ENCODE measurements around the gene CCDC61.

CCDC61 gene

DNA sequence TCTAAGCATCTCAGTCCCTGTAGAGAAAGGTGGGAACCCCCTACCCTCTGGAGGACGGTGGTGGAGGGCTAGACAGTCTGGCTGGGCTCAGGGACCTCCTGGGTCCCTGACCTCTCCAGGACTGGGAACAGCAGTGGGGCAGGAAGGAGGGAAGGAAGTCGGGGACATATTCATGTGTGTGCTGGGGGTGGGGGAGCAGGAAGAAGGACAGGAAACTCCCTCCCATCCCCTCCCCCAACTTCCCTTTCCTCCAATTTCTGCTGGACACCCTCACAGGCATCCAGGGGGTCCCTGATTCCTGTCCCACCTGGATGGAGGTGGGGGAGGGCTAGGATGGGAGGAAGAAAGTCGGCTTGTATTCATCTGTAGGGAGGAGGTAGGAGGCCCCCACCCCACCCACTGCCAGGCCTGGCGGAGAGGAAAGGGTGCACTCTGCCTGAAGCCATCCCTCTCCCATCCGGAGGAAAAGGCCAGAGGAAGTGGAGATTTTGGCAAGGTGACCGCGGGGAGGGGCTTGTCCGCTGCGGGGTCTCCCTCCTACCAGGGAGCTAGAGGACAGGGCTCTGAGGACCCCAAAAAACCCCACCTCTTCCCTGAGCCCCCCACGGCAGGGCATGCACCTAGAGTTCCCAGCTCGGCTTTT lies 23.9 kb upstream of the CCDC61 start:
- TF ChIP-seq EZH2 (IDR thresholded peaks at IDR 0.05; ENCODE audit: borderline replicate concordance, low read length) = no peak
- TF ChIP-seq, protein P1, sequence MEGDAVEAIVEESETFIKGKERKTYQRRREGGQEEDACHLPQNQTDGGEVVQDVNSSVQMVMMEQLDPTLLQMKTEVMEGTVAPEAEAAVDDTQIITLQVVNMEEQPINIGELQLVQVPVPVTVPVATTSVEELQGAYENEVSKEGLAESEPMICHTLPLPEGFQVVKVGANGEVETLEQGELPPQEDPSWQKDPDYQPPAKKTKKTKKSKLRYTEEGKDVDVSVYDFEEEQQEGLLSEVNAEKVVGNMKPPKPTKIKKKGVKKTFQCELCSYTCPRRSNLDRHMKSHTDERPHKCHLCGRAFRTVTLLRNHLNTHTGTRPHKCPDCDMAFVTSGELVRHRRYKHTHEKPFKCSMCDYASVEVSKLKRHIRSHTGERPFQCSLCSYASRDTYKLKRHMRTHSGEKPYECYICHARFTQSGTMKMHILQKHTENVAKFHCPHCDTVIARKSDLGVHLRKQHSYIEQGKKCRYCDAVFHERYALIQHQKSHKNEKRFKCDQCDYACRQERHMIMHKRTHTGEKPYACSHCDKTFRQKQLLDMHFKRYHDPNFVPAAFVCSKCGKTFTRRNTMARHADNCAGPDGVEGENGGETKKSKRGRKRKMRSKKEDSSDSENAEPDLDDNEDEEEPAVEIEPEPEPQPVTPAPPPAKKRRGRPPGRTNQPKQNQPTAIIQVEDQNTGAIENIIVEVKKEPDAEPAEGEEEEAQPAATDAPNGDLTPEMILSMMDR (IDR thresholded peaks at IDR 0.05; ENCODE audit: low read length) = no peak
- H3K9me2 ChIP-seq (ENCODE audit: low read depth, low read length) = no peaks in the 10 kb centered on the region
- no peaks in the 10 kb centered on the region for H3K4me1 ChIP-seq (ENCODE audit: insufficient read depth, low read length, severe bottlenecking)
- H3K79me2 ChIP-seq (ENCODE audit: insufficient read depth, low read length) = no peaks in the 10 kb centered on the region
- H3K36me3 ChIP-seq (ENCODE audit: insufficient read depth, low read length) = no peaks in the 10 kb centered on the region
- peaks cover 12% of the 10 kb centered on the region; the same call in 1 of the 2 replicates for H3K27me3 ChIP-seq (ENCODE audit: insufficient read depth, low read length)
- H3K27ac ChIP-seq (ENCODE audit: low read depth, low read length, poor library complexity, severe bottlenecking) = no peak overlapping the region
- no peak overlapping the region for H3K4me3 ChIP-seq (ENCODE audit: low read depth, low read length, poor library complexity, severe bottlenecking)
- no peak overlapping the region for H2AFZ ChIP-seq (ENCODE audit: low read length)
- no peak overlapping the region for H3K4me2 ChIP-seq (ENCODE audit: low read length)
- H4K20me1 ChIP-seq (ENCODE audit: insufficient read depth, low read length) = no peaks in the 10 kb centered on the region
- no peak overlapping the region for H3K9ac ChIP-seq (ENCODE audit: low read length)
- H3K9me3 ChIP-seq (ENCODE audit: low read length) = no peaks in the 10 kb centered on the region
- no peaks in the 10 kb centered on the region for H3F3A ChIP-seq (ENCODE audit: insufficient read depth, low read length)

GRCh38 chr19:45972081-45972946 lies 23.0 kb upstream of the CCDC61 start:
- Histone ChIP-seq H3K27ac (ENCODE audit: low read depth, low read length, poor library complexity, severe bottlenecking) (no peak overlapping the region), H3K9me3 (ENCODE audit: low read length) (no peaks in the 10 kb centered on the region), H2AFZ (ENCODE audit: low read length) (no peak overlapping the region), H3K36me3 (ENCODE audit: insufficient read depth, low read length) (no peaks in the 10 kb centered on the region), H3F3A (ENCODE audit: insufficient read depth, low read length) (no peaks in the 10 kb centered on the region), H3K4me2 (ENCODE audit: low read length) (no peak overlapping the region), H3K4me1 (ENCODE audit: insufficient read depth, low read length, severe bottlenecking) (no peaks in the 10 kb centered on the region), H3K9me2 (ENCODE audit: low read depth, low read length) (no peaks in the 10 kb centered on the region), H3K79me2 (ENCODE audit: insufficient read depth, low read length) (no peaks in the 10 kb centered on the region), H3K9ac (ENCODE audit: low read length) (no peak overlapping the region), H4K20me1 (ENCODE audit: insufficient read depth, low read length) (no peaks in the 10 kb centered on the region), H3K27me3 (ENCODE audit: insufficient read depth, low read length) (peaks cover 12% of the 10 kb centered on the region; the same call in 1 of the 2 replicates), H3K4me3 (ENCODE audit: low read depth, low read length, poor library complexity, severe bottlenecking) (no peak overlapping the region)
- TF ChIP-seq, protein P1 (IDR thresholded peaks at IDR 0.05; ENCODE audit: low read length) = no peak
- no peak for TF ChIP-seq EZH2 (IDR thresholded peaks at IDR 0.05; ENCODE audit: borderline replicate concordance, low read length)

DNA sequence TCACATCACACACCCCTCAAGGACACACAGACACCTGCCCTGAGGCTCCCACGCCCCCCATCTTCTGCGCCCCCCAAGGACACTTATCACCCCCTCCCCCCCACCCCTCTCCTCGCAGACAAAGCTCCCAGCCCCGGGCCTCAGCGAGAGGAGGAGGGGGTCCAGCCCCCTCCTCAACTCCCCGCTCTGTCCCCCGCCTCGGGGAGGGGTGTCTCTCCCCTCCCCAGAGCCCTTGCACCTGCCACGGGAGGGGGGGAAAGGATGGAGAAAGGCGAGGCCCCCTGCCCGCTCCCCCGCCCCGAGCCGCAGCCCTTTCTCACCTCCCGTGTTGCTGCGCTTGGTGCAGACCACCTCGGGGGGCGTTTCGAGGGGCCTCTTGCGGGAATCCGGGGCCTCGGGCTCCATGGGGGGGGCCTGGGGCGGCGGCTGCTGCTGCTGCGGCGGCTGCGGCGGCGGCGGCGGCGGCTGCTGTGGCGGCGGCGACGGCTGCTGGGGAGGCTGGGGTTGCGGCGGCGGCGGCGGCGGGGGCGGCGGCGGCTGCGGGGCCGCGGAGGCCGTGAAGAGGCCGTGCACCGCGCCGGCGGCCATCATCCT lies 22.2 kb upstream of the CCDC61 start:
- H3K9me3 ChIP-seq (ENCODE audit: low read length) = no peaks in the 10 kb centered on the region
- no peaks in the 10 kb centered on the region for H4K20me1 ChIP-seq (ENCODE audit: insufficient read depth, low read length)
- H3K27ac ChIP-seq (ENCODE audit: low read depth, low read length, poor library complexity, severe bottlenecking) = no peak overlapping the region
- no peak overlapping the region for H3K4me3 ChIP-seq (ENCODE audit: low read depth, low read length, poor library complexity, severe bottlenecking)
- H3K4me2 ChIP-seq (ENCODE audit: low read length) = no peak overlapping the region
- no peaks in the 10 kb centered on the region for H3K9me2 ChIP-seq (ENCODE audit: low read depth, low read length)
- H3K79me2 ChIP-seq (ENCODE audit: insufficient read depth, low read length) = no peaks in the 10 kb centered on the region
- no peaks in the 10 kb centered on the region for H3K36me3 ChIP-seq (ENCODE audit: insufficient read depth, low read length)
- no peaks in the 10 kb centered on the region for H3F3A ChIP-seq (ENCODE audit: insufficient read depth, low read length)
- peaks cover 14% of the 10 kb centered on the region; the same call in 1 of the 2 replicates for H3K27me3 ChIP-seq (ENCODE audit: insufficient read depth, low read length)
- TF ChIP-seq, protein P1 (IDR thresholded peaks at IDR 0.05; ENCODE audit: low read length) = no peak
- no peaks in the 10 kb centered on the region for H3K4me1 ChIP-seq (ENCODE audit: insufficient read depth, low read length, severe bottlenecking)
- no peak overlapping the region for H3K9ac ChIP-seq (ENCODE audit: low read length)
- H2AFZ ChIP-seq (ENCODE audit: low read length) = no peak overlapping the region
